SK-N-SH (cell line): ENCODE data around the gene KNL1. TPM values are rescaled to one million over a fixed set of nuclear protein-coding genes. Genes with fewer than 3 reads are reported as not detected.
A peak's percentile ranks its signal among the peaks of the same experiment; 100 is the strongest.

ENCODE experiments used
- CTCF ChIA-PET: fragments of 300-600, 350-600 bp; formaldehyde crosslinking; extraction: SDS; loops from one replicate; lab custom pipeline; 2021; lab: Yijun Ruan, JAX
- POLR2A ChIA-PET: fragments of 350-600 bp; sonication (Branson Sonifier 250); formaldehyde crosslinking; extraction: SDS; loops from one replicate; lab custom pipeline; 2020; ENCODE audit warnings: antibody characterized with exemption, inconsistent platforms; lab: Yijun Ruan, JAX
- DNase-seq: peaks from one replicate; pipeline ENCODE4 v3.0.0; 2012
- H2AFZ ChIP-seq: fragments of 200-600 bp; sonication (generic); 2 replicates; pipeline ENCODE4 v1.8.1; 2016; ENCODE audit warnings: antibody characterized with exemption, mild to moderate bottlenecking, low read depth
- H3F3A ChIP-seq: fragments of 200-600 bp; sonication (generic); replicated peaks from 2 replicates; pipeline ENCODE3; 2016; ENCODE audit warnings: antibody characterized with exemption, mild to moderate bottlenecking; ENCODE audit not compliant: insufficient read depth
- H3K27ac ChIP-seq, 2 experiments: fragments of 200-500 bp in 1 of 2; fragments of 200-600 bp in 1 of 2; sonication (Bioruptor generic) in 1 of 2; sonication (generic), shearing (Covaris generic) in 1 of 2; 2 replicates each; pipeline versions ENCODE4 v1.5.1 to v1.6.1; 2014 to 2016; ENCODE audit warnings: low read depth in 2 of 2, inconsistent platforms in 1 of 2, low read length in 1 of 2, mild to moderate bottlenecking in 1 of 2, mixed read lengths in 1 of 2
- H3K27me3 ChIP-seq: fragments of 200-600 bp; sonication (generic), shearing (Covaris generic); 2 replicates; pipeline ENCODE4 v1.6.1; 2016; ENCODE audit warnings: mixed run types; ENCODE audit not compliant: insufficient read depth
- H3K36me3 ChIP-seq, 2 experiments: fragments of 200-500 bp in 1 of 2; fragments of 200-600 bp in 1 of 2; sonication (Bioruptor generic) in 1 of 2; sonication (generic) in 1 of 2; replicated peaks in 1 of 2; 2 replicates each; pipeline versions ENCODE3 to v1.5.1; 2014 to 2016; ENCODE audit warnings: low read length in 1 of 2, mild to moderate bottlenecking in 1 of 2; ENCODE audit not compliant: insufficient read depth in 2 of 2, control insufficient read depth in 1 of 2
- H3K4me1 ChIP-seq, 2 experiments: fragments of 200-500 bp in 1 of 2; fragments of 200-600 bp in 1 of 2; sonication (Bioruptor generic) in 1 of 2; sonication (generic), shearing (Covaris generic) in 1 of 2; 2 replicates each; pipeline versions ENCODE4 v1.5.1 to v1.6.1; 2014 to 2016; ENCODE audit warnings: low read depth in 1 of 2, low read length in 1 of 2, mixed run types in 1 of 2; ENCODE audit not compliant: insufficient read depth in 2 of 2, control insufficient read depth in 1 of 2
- H3K4me2 ChIP-seq: fragments of 200-600 bp; sonication (generic), shearing (Covaris generic); 2 replicates; pipeline ENCODE4 v1.6.1; 2017; ENCODE audit warnings: mixed run types
- H3K4me3 ChIP-seq, 2 experiments: fragments of 200-500 bp in 1 of 2; fragments of 200-600 bp in 1 of 2; sonication (Bioruptor generic) in 1 of 2; sonication (generic), shearing (Covaris generic) in 1 of 2; 2 replicates each; pipeline versions ENCODE4 v1.5.1 to v1.8.1; 2014 to 2016; ENCODE audit warnings: low read depth in 2 of 2, inconsistent platforms in 1 of 2, low read length in 1 of 2, mild to moderate bottlenecking in 1 of 2, mixed read lengths in 1 of 2, moderate library complexity in 1 of 2
- H3K79me2 ChIP-seq: fragments of 200-600 bp; sonication (generic); 2 replicates; pipeline ENCODE4 v1.8.1; 2017; ENCODE audit warnings: mild to moderate bottlenecking; ENCODE audit not compliant: insufficient read depth
- H3K9ac ChIP-seq: fragments of 200-600 bp; sonication (generic); 2 replicates; pipeline ENCODE4 v1.6.1; 2017; ENCODE audit warnings: mixed run types
- H3K9me2 ChIP-seq: fragments of 200-600 bp; sonication (generic); 2 replicates; pipeline ENCODE4 v1.6.1; 2017; ENCODE audit warnings: mixed run types
- H3K9me3 ChIP-seq: fragments of 200-600 bp; sonication (generic); 2 replicates; pipeline ENCODE4 v1.6.1; 2017; ENCODE audit warnings: mixed run types, mild to moderate bottlenecking, moderate library complexity
- H4K20me1 ChIP-seq: fragments of 200-600 bp; sonication (generic); 2 replicates; pipeline ENCODE4 v1.6.1; 2017; ENCODE audit warnings: mild to moderate bottlenecking, mixed run types; ENCODE audit not compliant: insufficient read depth
- FOXJ3 ChIP-seq: sonication (generic); formaldehyde crosslinking; IDR thresholded peaks from 2 replicates; pipeline ENCODE4 v1.5.1; 2020; ENCODE audit warnings: mild to moderate bottlenecking, missing genetic modification reagents
- RAD21 ChIP-seq: IDR thresholded peaks from 2 replicates; pipeline ENCODE4 v1.6.1; 2012; ENCODE audit warnings: mild to moderate bottlenecking, low read length
- TAF1 ChIP-seq: IDR thresholded peaks from 2 replicates; pipeline ENCODE4 v1.6.1; 2012; ENCODE audit warnings: low read depth, mild to moderate bottlenecking, low read length, moderate library complexity, borderline replicate concordance
- WGBS: methylation state at CpG from one replicate; pipeline ENCODE4 v1.1.6; 2017; ENCODE audit warnings: low lambda C conversion rate; 5-methylcytosine and 5-hydroxymethylcytosine counted together
- polyA plus RNA-seq, 3 experiments: library from polyadenylated mRNA; depleted of rRNA; stranded (reverse); fragments of >200 nt; gene quantifications; 2 replicates each; pipeline ENCODE4 v1.2.3, GENCODE V29; 2012
- small RNA-seq, 7 experiments: library from RNA; depleted of rRNA; stranded (forward); fragments of <200 nt; gene quantifications; one replicate each; pipeline ENCODE3, GENCODE V24; 2012
- TF ChIP-seq, protein P1 (sequence below): fragments of 200-600 bp; sonication (generic); IDR thresholded peaks from 2 replicates; pipeline ENCODE4 v1.6.1; 2017; ENCODE audit warnings: antibody characterized with exemption, mild to moderate bottlenecking, moderate library complexity

The KNL1 gene
- polyA plus RNA-seq, 1 of the 3 experiments (the other 2 are of a cell fraction): 1.6 TPM

DNA sequence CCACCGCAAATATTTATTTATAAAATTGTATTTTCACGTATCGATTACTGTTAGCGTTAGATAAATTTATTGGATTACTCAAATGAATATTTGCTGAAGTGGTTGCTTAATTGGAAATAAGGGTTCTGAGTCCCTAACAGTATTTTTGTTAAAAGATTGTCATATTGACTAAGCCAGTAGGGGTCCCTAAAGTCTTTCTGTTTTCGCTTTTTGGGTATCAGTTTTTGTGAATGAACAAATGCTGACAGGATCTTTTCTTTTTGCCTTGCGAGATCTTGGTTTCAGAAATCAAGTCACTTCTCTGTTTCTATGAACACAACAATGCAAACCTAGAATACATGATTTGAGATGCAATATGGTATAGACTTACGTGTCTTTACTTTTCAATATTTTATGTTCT lies 108.0 kb downstream of the KNL1 start:
- Histone ChIP-seq H3K9me2 (no peaks in the 10 kb centered on the region), H3K9ac (no peak overlapping the region), H3K27ac (no peak overlapping the region), H3K4me1 (no peaks in the 10 kb centered on the region), H4K20me1 (no peaks in the 10 kb centered on the region), H3K4me3 (no peak overlapping the region), H3K27me3 (no peaks in the 10 kb centered on the region), H3K9me3 (no peaks in the 10 kb centered on the region), H2AFZ (no peak overlapping the region), H3K79me2 (peaks cover 23% of the 10 kb centered on the region), H3K36me3 (peaks cover 6 to 19% of the 10 kb centered on the region in 2 experiments), H3K4me2 (no peak overlapping the region), H3F3A (no peaks in the 10 kb centered on the region)
- ChIA-PET CTCF (interaction anchor here (0.7 to 1.8 kb wide), 3 partner anchors 10 to 45 kb away, joined by 3 to 6 read pairs (median 5); no protein-coding TSS in a partner anchor), POLR2A (no interaction called here)
- TF ChIP-seq RAD21: peak; percentile 61
- no peak for TF ChIP-seq FOXJ3 (CRISPR knock-in tag)
- TF ChIP-seq, protein P1, sequence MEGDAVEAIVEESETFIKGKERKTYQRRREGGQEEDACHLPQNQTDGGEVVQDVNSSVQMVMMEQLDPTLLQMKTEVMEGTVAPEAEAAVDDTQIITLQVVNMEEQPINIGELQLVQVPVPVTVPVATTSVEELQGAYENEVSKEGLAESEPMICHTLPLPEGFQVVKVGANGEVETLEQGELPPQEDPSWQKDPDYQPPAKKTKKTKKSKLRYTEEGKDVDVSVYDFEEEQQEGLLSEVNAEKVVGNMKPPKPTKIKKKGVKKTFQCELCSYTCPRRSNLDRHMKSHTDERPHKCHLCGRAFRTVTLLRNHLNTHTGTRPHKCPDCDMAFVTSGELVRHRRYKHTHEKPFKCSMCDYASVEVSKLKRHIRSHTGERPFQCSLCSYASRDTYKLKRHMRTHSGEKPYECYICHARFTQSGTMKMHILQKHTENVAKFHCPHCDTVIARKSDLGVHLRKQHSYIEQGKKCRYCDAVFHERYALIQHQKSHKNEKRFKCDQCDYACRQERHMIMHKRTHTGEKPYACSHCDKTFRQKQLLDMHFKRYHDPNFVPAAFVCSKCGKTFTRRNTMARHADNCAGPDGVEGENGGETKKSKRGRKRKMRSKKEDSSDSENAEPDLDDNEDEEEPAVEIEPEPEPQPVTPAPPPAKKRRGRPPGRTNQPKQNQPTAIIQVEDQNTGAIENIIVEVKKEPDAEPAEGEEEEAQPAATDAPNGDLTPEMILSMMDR: peak; percentile 53
- DNase-seq: peak; percentile 36
- WGBS: 98% methylated on average over 7 of the region's 7 CpGs

GRCh38 chr15:40706121-40706520 lies 112.1 kb downstream of the KNL1 start:
- H3K9ac ChIP-seq: no peak overlapping the region
- no peaks in the 10 kb centered on the region for H3K4me1 ChIP-seq
- H3K27me3 ChIP-seq: no peaks in the 10 kb centered on the region
- H3K79me2 ChIP-seq: 0 out of 2 replicates have a peak, but pooled peaks cover 3% of the 10 kb centered on the region
- no peak for DNase-seq
- no peak overlapping the region for H3K27ac ChIP-seq
- no peaks in the 10 kb centered on the region for H3K9me3 ChIP-seq
- H3K36me3 ChIP-seq: peaks cover 6 to 27% of the 10 kb centered on the region in 2 experiments
- no peak overlapping the region for H2AFZ ChIP-seq
- WGBS: 95% methylated on average over 2 of the region's 2 CpGs
- TF ChIP-seq TAF1: no peak
- no peaks in the 10 kb centered on the region for H3F3A ChIP-seq
- no peak overlapping the region for H3K4me3 ChIP-seq
- H3K4me2 ChIP-seq: no peak overlapping the region
- H3K9me2 ChIP-seq: no peaks in the 10 kb centered on the region
- H4K20me1 ChIP-seq: no peaks in the 10 kb centered on the region
- ChIA-PET CTCF (interaction anchor here (1.5 to 4.9 kb wide), 2 partner anchors 12 to 76 kb away, joined by 3 to 22 read pairs; no protein-coding TSS in a partner anchor), POLR2A (no interaction called here)

Small RNA genes within 50 kb of the gene (small RNA-seq; reads per million reads assigned to genes)
- gene RF00017 (0 reads per million in 7 experiments), gene RN7SL376P (0 reads per million in 7 experiments)

Other genes starting within 250 kb of the KNL1 start
- gene PHGR1, start 243.2 kb upstream of the KNL1 start, polyA plus RNA-seq (2012; rRNA removed): not detected in 2 replicates
- 0.08 and 0.12 TPM in 2 replicates for gene DISP2, start 236.0 kb upstream of the KNL1 start, polyA plus RNA-seq (2012; rRNA removed)
- gene KNSTRN, start 211.5 kb upstream of the KNL1 start, polyA plus RNA-seq (2012; rRNA removed): 25.5 and 29.5 TPM in 2 replicates
- gene IVD, start 188.5 kb upstream of the KNL1 start, polyA plus RNA-seq (2012; rRNA removed): 54.2 and 73.8 TPM in 2 replicates
- gene BAHD1, start 153.3 kb upstream of the KNL1 start, polyA plus RNA-seq (2012; rRNA removed): 4.7 and 5.5 TPM in 2 replicates
- gene CHST14, start 123.3 kb upstream of the KNL1 start, polyA plus RNA-seq (2012; rRNA removed): 34.2 and 43.2 TPM in 2 replicates
- gene CCDC32, start 29.2 kb upstream of the KNL1 start, polyA plus RNA-seq (2012; rRNA removed): 7.4 and 8.2 TPM in 2 replicates
- gene RPUSD2, start 24.9 kb upstream of the KNL1 start, polyA plus RNA-seq (2012; rRNA removed): 10.3 and 10.8 TPM in 2 replicates
- gene RAD51, start 100.9 kb downstream of the KNL1 start, polyA plus RNA-seq (2012; rRNA removed): 6.6 and 7.6 TPM in 2 replicates
- gene RMDN3, start 161.0 kb downstream of the KNL1 start, polyA plus RNA-seq (2012; rRNA removed): 30.0 and 33.0 TPM in 2 replicates
- gene GCHFR, start 169.8 kb downstream of the KNL1 start, polyA plus RNA-seq (2012; rRNA removed): 0.60 and 0.67 TPM in 2 replicates
- gene C15orf62, start 175.7 kb downstream of the KNL1 start, polyA plus RNA-seq (2012; rRNA removed): 0.06 TPM in 1 of 2 replicates, not detected in the other
- 35.5 and 37.8 TPM in 2 replicates for gene ZFYVE19, start 212.8 kb downstream of the KNL1 start, polyA plus RNA-seq (2012; rRNA removed)
- gene DNAJC17, start 213.2 kb downstream of the KNL1 start, polyA plus RNA-seq (2012; rRNA removed): 53.1 and 61.6 TPM in 2 replicates
- gene PPP1R14D, start 234.5 kb downstream of the KNL1 start, polyA plus RNA-seq (2012; rRNA removed): not detected in 2 replicates
- gene SPINT1, start 249.8 kb downstream of the KNL1 start, polyA plus RNA-seq (2012; rRNA removed): 0.58 and 2.0 TPM in 2 replicates